Heart left ventricle (tissue), 16 donors: ENCODE data around the gene HLF. TPM values are rescaled to one million over a fixed set of nuclear protein-coding genes. Genes with fewer than 3 reads are reported as not detected.
A peak's percentile ranks its signal among the peaks of the same experiment; 100 is the strongest.

Source experiments
- ATAC-seq, 4 donors: fragments of 200-7000 bp; cut with Tn5 transposase; one replicate each; pipeline ENCODE4 v1.9.1; 2020 to 2022; ENCODE audit warnings: moderate library complexity in 4 of 4, mild to moderate bottlenecking in 3 of 4, moderate number of reproducible peaks in 1 of 4
- DNase-seq, 5 donors: peaks; one replicate each; pipeline ENCODE4 v3.0.0-alpha.2; 2020
- H3K27ac ChIP-seq, 12 donors: fragments of 200-600 bp; sonication (generic) in 4 of 12; one replicate each; pipeline versions ENCODE4 v1.5.0 to v1.8.0; 2016 to 2022; ENCODE audit warnings: mild to moderate bottlenecking in 2 of 12
- H3K27me3 ChIP-seq, 9 donors: fragments of 200-600 bp; sonication (generic) in 2 of 9; one replicate each; pipeline versions ENCODE4 v1.5.1 to v1.8.0; 2016 to 2022; ENCODE audit warnings: mild to moderate bottlenecking in 3 of 9
- H3K36me3 ChIP-seq, 9 donors: fragments of 200-600 bp; sonication (generic) in 2 of 9; one replicate each; pipeline versions ENCODE4 v1.5.0 to v1.8.0; 2018 to 2022; ENCODE audit warnings: mild to moderate bottlenecking in 2 of 9
- H3K4me1 ChIP-seq, 12 donors: fragments of 200-600 bp; sonication (generic) in 4 of 12; one replicate each; pipeline versions ENCODE4 v1.5.0 to v1.8.0; 2016 to 2022; ENCODE audit warnings: mild to moderate bottlenecking in 3 of 12
- H3K4me3 ChIP-seq, 12 donors: fragments of 200-600 bp; sonication (generic) in 4 of 12; one replicate each; pipeline versions ENCODE4 v1.5.0 to v1.8.0; 2017 to 2022; ENCODE audit warnings: mild to moderate bottlenecking in 9 of 12, moderate library complexity in 4 of 12
- H3K9me3 ChIP-seq, 12 donors: fragments of 200-600 bp; sonication (generic) in 4 of 12; one replicate each; pipeline versions ENCODE4 v1.5.0 to v1.8.0; 2016 to 2022; ENCODE audit warnings: mild to moderate bottlenecking in 1 of 12
- CTCF ChIP-seq, 12 donors: fragments of 200-600 bp; sonication (generic) in 4 of 12; IDR thresholded peaks; one replicate each; pipeline versions ENCODE4 v1.5.0 to v1.8.0; 2018 to 2022; ENCODE audit warnings: antibody characterized with exemption in 12 of 12, mild to moderate bottlenecking in 5 of 12
- POLR2A ChIP-seq, 2 donors: fragments of 450-650 bp; IDR thresholded peaks; one replicate each; pipeline ENCODE4 v1.6.1; 2017; ENCODE audit warnings: antibody characterized with exemption in 2 of 2, mild to moderate bottlenecking in 2 of 2, moderate library complexity in 2 of 2
- whole genome bisulfite sequencing, 4 donors: extraction: QIAGEN DNeasy Blood & Tissue Kit in 2 of 4; methylation state at CpG; one replicate each; pipeline versions ENCODE4 v1.1.5 to v1.1.7; 2013 to 2018; 5-methylcytosine and 5-hydroxymethylcytosine counted together
- intact Hi-C, 10 donors: fragments of 100-400 bp; cut with DNase I; formaldehyde crosslinking; loops; one replicate each; pipeline versions ENCODE4 v1.11.1 to v1.14.2; 2022
- polyA plus RNA-seq, 2 donors: library from polyadenylated mRNA; stranded (reverse); fragments of 200-250 nt; gene quantifications; one replicate each; pipeline ENCODE4 v1.2.3, GENCODE V29; 2013
- total RNA-seq, 9 donors: library from RNA; depleted of rRNA in 2 of 9; stranded (reverse); fragments of >200 nt in 2 of 9; fragmentation: NEBNext Ultra II Directional in 3 of 9; extraction: Animal tissue kit (Norgen Biotek cat#: 25700) in 3 of 9; gene quantifications; one replicate each; pipeline versions ENCODE4 v1.1.0 to v1.2.4, GENCODE V29; 2016 to 2023
- donor health status: ischemic (EF 13 %, LVEDD 7.1; RV severe dilation, severe dysfunction).
- donor health status: healthy with polysubstance abuse.
- donor health status: DM: no; HTN: yes; CAD: no.
- donor health status: DM: no; HTN: no; CAD: no.
- donor health status: ischemic (EF 25% LVEDD 6.9; RV normal size, moderate dysfunction).
- donor health status: ischemic (EF 25% LVEDD 5.7; RV mildly dilated, moderate dysfunction).
- donor health status: healthy.
- donor health status: DM: yes; HTN: yes; CAD: no.
- donor health status: ischemic (EF 35%, LVEDD 5.7; RV mildly dilated, moderate dysfunction).
- donor health status: nonischemic (EF 11% LVEDD 7.7; RV severe dilation, severe dysfunction).
- donor health status: DM: yes; HTN: yes; CAD: no.
- donor health status: PGD.
- donor health status: ischemic (EF 29% LVEDD 5.4; RV normal size, mild dysfunction).
- donor health status: nonischemic (EF 23%, LVEDD 6.1; RV moderate dilation, normal function).

HLF gene
- total and polyA plus RNA-seq, 11 donors = 5.3 to 46.3 (median 23.8) TPM

GRCh38 chr17:55347341-55347740, 82.6 kb downstream of the HLF start:
- peaks cover 0 to 7% (median 0%) of the 10 kb centered on the region in 12 donors for H3K9me3 ChIP-seq
- H3K27ac ChIP-seq = no peak overlapping the region
- H3K27me3 ChIP-seq = no peaks in the 10 kb centered on the region
- TF ChIP-seq CTCF (IDR thresholded peaks at IDR 0.05) (no peak), POLR2A (IDR thresholded peaks at IDR 0.05) (no peak)
- intact Hi-C loops = loop anchor here in 7 of 10 donors (5.0 to 10.0 kb wide), 5 partner anchors 110 to 355 kb away; no protein-coding TSS in a partner anchor
- ATAC-seq = no peak
- no peak overlapping the region for H3K4me3 ChIP-seq
- no peak for DNase-seq
- WGBS, 4 donors = 75 to 83% (median 77%) methylated on average over 2 of the region's 2 CpGs
- H3K4me1 ChIP-seq = peaks cover 0 to 9% (median 0%) of the 10 kb centered on the region in 12 donors
- no peaks in the 10 kb centered on the region for H3K36me3 ChIP-seq

DNA sequence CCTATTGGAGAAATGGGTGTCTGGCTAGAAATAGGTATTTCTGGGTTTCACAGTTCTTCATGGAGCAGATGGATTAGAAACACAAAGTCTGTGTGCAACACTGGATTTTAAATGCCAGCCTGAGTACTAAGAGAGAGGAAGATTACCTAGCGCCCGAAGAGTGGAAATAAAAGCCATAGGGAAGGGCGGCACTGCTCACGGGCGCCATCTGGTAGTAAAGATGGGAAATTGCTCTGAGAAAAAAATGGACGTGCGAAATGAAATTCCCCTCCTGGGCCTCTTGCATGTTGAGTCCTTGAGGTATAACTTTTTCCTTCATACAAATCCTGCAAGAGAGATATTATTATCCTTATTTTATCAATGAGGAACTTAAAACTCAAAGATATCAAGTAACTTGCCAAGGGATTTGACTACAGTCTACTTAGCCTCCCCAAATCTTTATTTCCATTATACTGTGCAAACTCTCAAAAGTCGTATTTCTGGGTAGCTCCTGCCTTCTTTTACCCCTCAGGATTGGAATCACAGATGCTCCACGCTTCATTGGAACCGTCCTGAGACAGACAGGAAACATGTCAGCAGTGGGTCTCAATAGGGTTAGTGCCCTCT, 84.1 kb downstream of the HLF start:
- TF ChIP-seq CTCF (IDR thresholded peaks at IDR 0.05) (peak; percentile 77 to 95 (median 85)), POLR2A (IDR thresholded peaks at IDR 0.05) (no peak)
- ATAC-seq (peak in 3 of 4 donors; percentile 69 to 78 (median 76)), DNase-seq (peak in 4 of 5 donors; percentile 16 to 37 (median 34))
- Histone ChIP-seq H3K4me3 (no peak overlapping the region), H3K9me3 (peaks cover 0 to 7% (median 0%) of the 10 kb centered on the region in 12 donors), H3K36me3 (no peaks in the 10 kb centered on the region), H3K27me3 (no peaks in the 10 kb centered on the region), H3K4me1 (peaks cover 0 to 9% (median 0%) of the 10 kb centered on the region in 12 donors), H3K27ac (no peak overlapping the region)
- intact Hi-C loops = loop anchor here in 8 of 10 donors (1.0 to 10.0 kb wide), 9 partner anchors 86 to 357 kb away; no protein-coding TSS in a partner anchor
- 12 to 17% (median 15%) methylated on average over 10 of the region's 10 CpGs for WGBS, 4 donors

DNA sequence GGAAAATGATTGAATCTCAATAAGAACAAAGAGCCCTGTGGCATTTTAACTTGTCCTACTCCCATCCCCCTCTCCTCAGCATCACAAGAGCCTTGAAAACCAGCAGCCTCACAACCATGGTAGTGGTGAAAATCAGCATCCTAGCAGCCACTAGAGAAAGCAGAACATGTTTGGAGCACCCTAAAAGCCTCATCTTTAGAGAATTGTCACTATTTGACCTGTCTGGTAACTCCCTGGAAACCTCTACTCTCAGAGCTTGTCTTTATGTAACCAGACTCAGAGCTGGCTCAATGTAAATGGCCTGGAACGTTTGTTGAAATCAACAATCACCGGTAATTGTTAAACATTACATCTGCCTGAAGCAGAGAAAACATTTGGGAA, 86.1 kb downstream of the HLF start:
- WGBS, 4 donors = 48 to 56% (median 50%) methylated on average over 2 of the region's 2 CpGs
- Histone ChIP-seq H3K4me1 (peaks cover 0 to 9% (median 0%) of the 10 kb centered on the region in 12 donors), H3K4me3 (no peak overlapping the region), H3K36me3 (no peaks in the 10 kb centered on the region), H3K27me3 (no peaks in the 10 kb centered on the region), H3K27ac (peak overlapping the region in 1 of 12 donors; percentile 26), H3K9me3 (peaks cover 0 to 7% (median 0%) of the 10 kb centered on the region in 12 donors)
- TF ChIP-seq CTCF (IDR thresholded peaks at IDR 0.05) = no peak
- no peak for TF ChIP-seq POLR2A (IDR thresholded peaks at IDR 0.05)
- intact Hi-C loops = loop anchor here in 4 of 10 donors (5.0 to 10.0 kb wide), 6 partner anchors 64 to 364 kb away; partner anchors contain the start of gene SMIM36 (in 2 of the 4)
- ATAC-seq = no peak
- DNase-seq = no peak

- Histone ChIP-seq H3K27ac (peak overlapping the region in 1 of 12 donors; percentile 26), H3K27me3 (no peaks in the 10 kb centered on the region), H3K9me3 (peaks cover 0 to 6% (median 0%) of the 10 kb centered on the region in 12 donors), H3K4me1 (peaks cover 0 to 9% (median 0%) of the 10 kb centered on the region in 12 donors), H3K36me3 (no peaks in the 10 kb centered on the region), H3K4me3 (no peak overlapping the region)
- ATAC-seq = no peak
- intact Hi-C loops = loop anchor here in 4 of 10 donors (5.0 to 10.0 kb wide), 6 partner anchors 64 to 364 kb away; partner anchors contain the start of gene SMIM36 (in 2 of the 4)
- TF ChIP-seq POLR2A (IDR thresholded peaks at IDR 0.05) (no peak), CTCF (IDR thresholded peaks at IDR 0.05) (no peak)
- 96 to 100% (median 97%) methylated on average over 1 of the region's 1 CpG for WGBS, 4 donors
- DNase-seq = no peak
These were observed 86.5 kb downstream of the HLF start for GRCh38 chr17:55351226-55351625.
